Parietal lobe (tissue), 2 donors: ENCODE results near the gene HYI. TPM values are rescaled to one million over a fixed set of nuclear protein-coding genes. Genes with fewer than 3 reads are reported as not detected.

Source experiments
- small RNA-seq: library from RNA; depleted of rRNA; stranded (forward); fragments of <200 nt; gene quantifications from one replicate; pipeline ENCODE3, GENCODE V24; 2014; ENCODE audit warnings: low replicate concordance
- total RNA-seq: library from RNA; depleted of rRNA; stranded (reverse); fragments of >200 nt; gene quantifications from one replicate; pipeline ENCODE4 v1.2.3, GENCODE V29; 2014

The HYI gene, protein sequence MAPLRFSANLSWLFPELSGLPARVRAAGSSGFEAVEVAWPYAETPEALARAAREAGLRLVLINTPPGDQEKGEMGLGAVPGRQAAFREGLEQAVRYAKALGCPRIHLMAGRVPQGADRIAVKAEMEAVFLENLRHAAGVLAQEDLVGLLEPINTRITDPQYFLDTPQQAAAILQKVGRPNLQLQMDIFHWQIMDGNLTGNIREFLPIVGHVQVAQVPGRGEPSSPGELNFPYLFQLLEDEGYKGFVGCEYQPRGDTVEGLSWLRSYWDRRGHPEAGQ
- total RNA-seq = 50.1 TPM

DNA sequence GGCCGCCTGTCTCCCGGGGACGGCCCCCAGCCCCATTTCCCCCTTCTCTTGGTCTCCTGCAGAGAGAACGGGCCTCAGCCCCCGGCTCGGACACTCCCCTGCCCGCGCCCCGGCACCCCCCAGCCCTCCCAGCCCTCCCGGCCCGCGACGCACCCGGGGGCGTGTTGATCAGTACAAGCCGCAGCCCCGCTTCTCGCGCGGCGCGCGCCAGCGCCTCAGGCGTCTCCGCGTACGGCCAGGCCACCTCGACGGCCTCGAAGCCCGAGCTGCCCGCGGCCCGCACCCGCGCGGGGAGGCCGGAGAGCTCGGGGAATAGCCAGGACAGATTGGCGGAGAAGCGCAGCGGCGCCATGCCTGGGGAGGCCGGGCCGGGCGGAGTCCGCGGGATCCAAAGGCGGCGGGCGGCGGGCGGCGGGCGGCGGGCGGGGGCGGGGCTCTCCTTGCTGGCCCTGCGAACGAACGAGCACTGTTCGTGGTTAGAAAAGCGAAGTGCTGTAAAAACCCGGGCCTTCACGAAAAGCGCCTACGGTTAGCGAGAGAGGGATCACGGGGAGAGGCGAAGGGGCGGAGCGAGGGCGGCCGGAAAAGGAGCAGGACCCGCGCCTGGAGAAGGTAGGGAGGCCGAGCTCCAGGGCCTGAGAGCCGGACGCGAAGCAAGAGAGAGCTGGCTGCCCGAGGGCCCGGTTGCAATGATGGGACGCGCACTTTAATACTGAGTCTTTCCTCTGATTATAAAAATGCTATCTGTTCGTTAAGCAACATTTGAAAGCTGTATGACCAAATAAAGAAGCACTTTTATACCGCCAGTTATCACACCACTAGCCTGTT lies at the start of gene HYI:
HYI (minus strand) TSS at position 490 of the 828 bp plus-strand sequence; CDS start at position 352, 138 bp downstream.

Small RNAs within 50 kb of the gene (small RNA-seq; reads per million reads assigned to genes)
- gene MIR6735 = not detected

Other genes starting within 250 kb of the HYI start
- 0.31 TPM for gene TMEM125, start 183.9 kb downstream of the HYI start, total RNA-seq
- not detected for gene C1orf210, start 168.3 kb downstream of the HYI start, total RNA-seq
- gene TIE1, start 152.9 kb downstream of the HYI start, total RNA-seq = 15.7 TPM
- not detected for gene MPL, start 116.1 kb downstream of the HYI start, total RNA-seq
- 6.9 TPM for gene CDC20, start 95.0 kb downstream of the HYI start, total RNA-seq
- gene ELOVL1, start 85.9 kb downstream of the HYI start, total RNA-seq = 7.2 TPM
- 28.2 TPM for gene MED8, start 64.1 kb downstream of the HYI start, total RNA-seq
- 78.6 TPM for gene SZT2, start 64.0 kb downstream of the HYI start, total RNA-seq
- 73.2 TPM for gene PTPRF, start 77.0 kb upstream of the HYI start, total RNA-seq
- gene KDM4A, start 196.2 kb upstream of the HYI start, total RNA-seq = 80.1 TPM